ENCODE results near the gene ZNF611. TPM values are rescaled to one million over a fixed set of nuclear protein-coding genes. Genes with fewer than 3 reads are reported as not detected.

ZNF611 gene
- total RNA-seq, 1 donor from 2014 or later = 16.3 TPM

GRCh38 chr19:52669586-52669985 is 65.3 kb downstream of the ZNF611 start:
- no peak for DNase-seq (ENCODE audit: low spot score)
- Mint-ChIP-seq H3K27ac (ENCODE audit: unreplicated experiment) (no peak overlapping the region), H3K4me3 (ENCODE audit: unreplicated experiment) (no peak overlapping the region), H3K27me3 (ENCODE audit: low read depth) (no peaks in the 10 kb centered on the region), H3K36me3 (ENCODE audit: low read depth) (peaks cover 4% of the 10 kb centered on the region), H3K9me3 (ENCODE audit: low read depth) (no peaks in the 10 kb centered on the region), H3K4me1 (ENCODE audit: low read depth) (peaks cover 8% of the 10 kb centered on the region)
- TF ChIP-seq CTCF (IDR thresholded peaks at IDR 0.05) = no peak

- no peak overlapping the region for H3K27ac Mint-ChIP-seq (ENCODE audit: unreplicated experiment)
- H3K4me1 Mint-ChIP-seq (ENCODE audit: low read depth) = peaks cover 8% of the 10 kb centered on the region
- no peaks in the 10 kb centered on the region for H3K9me3 Mint-ChIP-seq (ENCODE audit: low read depth)
- no peaks in the 10 kb centered on the region for H3K27me3 Mint-ChIP-seq (ENCODE audit: low read depth)
- peaks cover 4% of the 10 kb centered on the region for H3K36me3 Mint-ChIP-seq (ENCODE audit: low read depth)
- no peak for DNase-seq (ENCODE audit: low spot score)
- H3K4me3 Mint-ChIP-seq (ENCODE audit: unreplicated experiment) = no peak overlapping the region
- no peak for TF ChIP-seq CTCF (IDR thresholded peaks at IDR 0.05)
Measured at GRCh38 chr19:52667972-52668371, 66.9 kb downstream of the ZNF611 start.

GRCh38 chr19:52666506-52666905 is 68.3 kb downstream of the ZNF611 start:
- TF ChIP-seq CTCF (IDR thresholded peaks at IDR 0.05) = no peak
- Mint-ChIP-seq H3K27ac (ENCODE audit: unreplicated experiment) (no peak overlapping the region), H3K4me1 (ENCODE audit: low read depth) (peaks cover 12% of the 10 kb centered on the region), H3K27me3 (ENCODE audit: low read depth) (no peaks in the 10 kb centered on the region), H3K36me3 (ENCODE audit: low read depth) (peaks cover 7% of the 10 kb centered on the region), H3K4me3 (ENCODE audit: unreplicated experiment) (no peak overlapping the region), H3K9me3 (ENCODE audit: low read depth) (no peaks in the 10 kb centered on the region)
- no peak for DNase-seq (ENCODE audit: low spot score)

- H3K4me3 Mint-ChIP-seq (ENCODE audit: unreplicated experiment) = no peak overlapping the region
- DNase-seq (ENCODE audit: low spot score) = no peak
Measured at GRCh38 chr19:52665529-52665928, 69.3 kb downstream of the ZNF611 start.

GRCh38 chr19:52665027-52665426 is 69.8 kb downstream of the ZNF611 start:
- no peak for TF ChIP-seq CTCF (IDR thresholded peaks at IDR 0.05)
- Mint-ChIP-seq H3K4me1 (ENCODE audit: low read depth) (peaks cover 25% of the 10 kb centered on the region), H3K4me3 (ENCODE audit: unreplicated experiment) (no peak overlapping the region), H3K27me3 (ENCODE audit: low read depth) (no peaks in the 10 kb centered on the region), H3K27ac (ENCODE audit: unreplicated experiment) (no peak overlapping the region), H3K9me3 (ENCODE audit: low read depth) (no peaks in the 10 kb centered on the region), H3K36me3 (ENCODE audit: low read depth) (peaks cover 16% of the 10 kb centered on the region)
- no peak for DNase-seq (ENCODE audit: low spot score)

More at GRCh38 chr19:52665529-52665928, 69.3 kb downstream of the ZNF611 start:
- Mint-ChIP-seq H3K4me1 (ENCODE audit: low read depth) (peaks cover 20% of the 10 kb centered on the region), H3K36me3 (ENCODE audit: low read depth) (peaks cover 13% of the 10 kb centered on the region), H3K27me3 (ENCODE audit: low read depth) (no peaks in the 10 kb centered on the region), H3K27ac (ENCODE audit: unreplicated experiment) (no peak overlapping the region), H3K9me3 (ENCODE audit: low read depth) (no peaks in the 10 kb centered on the region)
- no peak for TF ChIP-seq CTCF (IDR thresholded peaks at IDR 0.05)
